AG04449 (cell line): ENCODE measurements around the gene UNC93B1.
"Not testable (repeated sequence)": the region's sequence is repeated elsewhere in the genome, so short reads cannot be mapped to it uniquely, and the experiment has no call there.

Source experiments
- CTCF ChIA-PET: fragments of 350-600 bp; formaldehyde crosslinking; extraction: SDS; loops from one replicate; lab custom pipeline; 2021; ENCODE audit warnings: antibody characterized with exemption; lab: Yijun Ruan, JAX
- POLR2A ChIA-PET: fragments of 400-600, 350-600 bp; formaldehyde crosslinking; extraction: SDS; loops from one replicate; lab custom pipeline; 2020; ENCODE audit warnings: antibody characterized with exemption, inconsistent platforms; lab: Yijun Ruan, JAX
- DNase-seq: peaks from one replicate; pipeline ENCODE4 v3.0.0-alpha.2; 2010; ENCODE audit warnings: low read depth, low spot score
- H3K4me3 ChIP-seq: 2 replicates; pipeline ENCODE4 v1.5.1; 2011; ENCODE audit warnings: low read depth, mild to moderate bottlenecking, control low read depth, low read length
- CTCF ChIP-seq: IDR thresholded peaks from one replicate; pipeline ENCODE4 v1.5.1; 2011; ENCODE audit warnings: mild to moderate bottlenecking, moderate library complexity, low read length, control low read depth, inconsistent platforms; ENCODE audit not compliant: insufficient read depth; ENCODE audit errors: missing control alignments

The UNC93B1 gene

GRCh38 chr11:67996051-67996450 lies 7.8 kb downstream of the UNC93B1 start:
- no peak for TF ChIP-seq CTCF
- DNase-seq: no peak
- POLR2A ChIA-PET: no interaction called here
- CTCF ChIA-PET: interaction anchor here (1.2 kb wide), 1 partner anchor 41 kb away, joined by 4 read pairs; no protein-coding TSS in a partner anchor
- no peak overlapping the region for H3K4me3 ChIP-seq

- POLR2A ChIA-PET, CTCF ChIA-PET, H3K4me3 ChIP-seq, DNase-seq: not testable (repeated sequence)
Observed at GRCh38 chr11:67995579-67995978, 8.3 kb downstream of the UNC93B1 start.

- CTCF ChIA-PET: interaction anchor here (2.1 kb wide), 1 partner anchor 8 kb away, joined by 11 read pairs; the partner anchor contains the start of gene UNC93B1
- POLR2A ChIA-PET, H3K4me3 ChIP-seq, DNase-seq: not testable (repeated sequence)
Observed at GRCh38 chr11:67995129-67995528, 8.8 kb downstream of the UNC93B1 start.

- CTCF ChIA-PET: interaction anchor here (0.7 to 2.1 kb wide), 3 partner anchors 9 to 37 kb away, joined by 3 to 11 read pairs (median 4); partner anchors contain the start of gene UNC93B1
- DNase-seq, POLR2A ChIA-PET, H3K4me3 ChIP-seq: not testable (repeated sequence)
Observed at GRCh38 chr11:67994387-67994786, 9.5 kb downstream of the UNC93B1 start.

GRCh38 chr11:67993821-67994220 lies 10.1 kb downstream of the UNC93B1 start:
- POLR2A ChIA-PET, H3K4me3 ChIP-seq, DNase-seq: not testable (repeated sequence)
- CTCF ChIA-PET: interaction anchor here (0.7 to 2.1 kb wide), 3 partner anchors 9 to 38 kb away, joined by 3 to 11 read pairs (median 4); partner anchors contain the start of gene UNC93B1
- peak; percentile 40 for TF ChIP-seq CTCF

- POLR2A ChIA-PET, CTCF ChIA-PET, H3K4me3 ChIP-seq, DNase-seq: not testable (repeated sequence)
Observed at GRCh38 chr11:67991347-67992121, 12.4 kb downstream of the UNC93B1 start.

- CTCF ChIA-PET, POLR2A ChIA-PET, DNase-seq, H3K4me3 ChIP-seq: not testable (repeated sequence)
Observed at GRCh38 chr11:67990546-67991346, 13.2 kb downstream of the UNC93B1 start.

GRCh38 chr11:67985302-67985701 lies 18.6 kb downstream of the UNC93B1 start:
- CTCF ChIA-PET, POLR2A ChIA-PET, H3K4me3 ChIP-seq, DNase-seq: not testable (repeated sequence)

- TF ChIP-seq CTCF: no peak
- POLR2A ChIA-PET: no interaction called here
- CTCF ChIA-PET: no interaction called here
- no peak for DNase-seq
- H3K4me3 ChIP-seq: no peak overlapping the region
Observed at GRCh38 chr11:67983951-67984350, 19.9 kb downstream of the UNC93B1 start.

GRCh38 chr11:67982255-67982857 lies 21.5 kb downstream of the UNC93B1 start:
- DNase-seq, POLR2A ChIA-PET, CTCF ChIA-PET, H3K4me3 ChIP-seq: not testable (repeated sequence)

GRCh38 chr11:67981226-67981625 lies 22.7 kb downstream of the UNC93B1 start:
- DNase-seq, POLR2A ChIA-PET, H3K4me3 ChIP-seq, CTCF ChIA-PET: not testable (repeated sequence)

GRCh38 chr11:67978766-67979418 lies 25.0 kb downstream of the UNC93B1 start:
- DNase-seq, POLR2A ChIA-PET, H3K4me3 ChIP-seq, CTCF ChIA-PET: not testable (repeated sequence)
